ENCODE results near the gene TRIM23.

GRCh38 chr5:65555287-65555686 is 68.8 kb downstream of the TRIM23 start:
- no peak for TF ChIP-seq SMC3 (IDR thresholded peaks at IDR 0.05)
- TF ChIP-seq CTCF (IDR thresholded peaks at IDR 0.05), result no peak
